Loucy (cell line): ENCODE results near the gene ARHGEF16.

ENCODE experiments used
- H2AFZ ChIP-seq: fragments of 200-600 bp; sonication (generic); 2 replicates; pipeline ENCODE4 v1.6.0; 2016; ENCODE audit warnings: antibody characterized with exemption, mild to moderate bottlenecking, low read length, moderate library complexity
- H3F3A ChIP-seq: fragments of 200-600 bp; 2 replicates; pipeline ENCODE4 v1.6.0; 2016; ENCODE audit warnings: antibody characterized with exemption, low read depth, mild to moderate bottlenecking
- H3K27me3 ChIP-seq: fragments of 200-600 bp; sonication (generic); 2 replicates; pipeline ENCODE4 v1.6.1; 2014; ENCODE audit warnings: low read length, mild to moderate bottlenecking; ENCODE audit not compliant: insufficient read depth, poor library complexity, severe bottlenecking
- H3K36me3 ChIP-seq: fragments of 200-600 bp; sonication (generic); 2 replicates; pipeline ENCODE4 v1.6.1; 2016; ENCODE audit warnings: low read length; ENCODE audit not compliant: insufficient read depth
- H3K4me1 ChIP-seq: fragments of 200-600 bp; sonication (generic); 2 replicates; pipeline ENCODE4 v1.5.1; 2014; ENCODE audit warnings: low read length, mild to moderate bottlenecking; ENCODE audit not compliant: insufficient read depth, poor library complexity, severe bottlenecking
- H3K4me2 ChIP-seq: fragments of 200-600 bp; sonication (generic); 2 replicates; pipeline ENCODE4 v1.6.0; 2014; ENCODE audit warnings: antibody characterized with exemption, low read length, low read depth, mild to moderate bottlenecking; ENCODE audit not compliant: poor library complexity, severe bottlenecking
- H3K4me3 ChIP-seq: fragments of 200-600 bp; sonication (generic); 2 replicates; pipeline ENCODE4 v1.5.1; 2014; ENCODE audit warnings: low read length, mild to moderate bottlenecking, mixed read lengths; ENCODE audit not compliant: poor library complexity, severe bottlenecking
- H3K79me2 ChIP-seq: fragments of 200-600 bp; sonication (generic); 2 replicates; pipeline ENCODE4 v1.6.1; 2014; ENCODE audit warnings: low read length; ENCODE audit not compliant: insufficient read depth
- H3K9ac ChIP-seq: fragments of 200-600 bp; sonication (generic); 2 replicates; pipeline ENCODE4 v1.6.0; 2014; ENCODE audit warnings: mild to moderate bottlenecking, low read depth, low read length, moderate library complexity; ENCODE audit not compliant: poor library complexity, severe bottlenecking
- H3K9me2 ChIP-seq: fragments of 200-600 bp; sonication (generic); replicated peaks from 2 replicates; pipeline ENCODE4 v1.6.1; 2016; ENCODE audit warnings: low read depth, low read length, mixed read lengths
- H3K9me3 ChIP-seq: fragments of 200-600 bp; sonication (generic); 2 replicates; pipeline ENCODE4 v1.6.1; 2014; ENCODE audit warnings: mild to moderate bottlenecking, antibody characterized with exemption, low read length, low read depth; ENCODE audit not compliant: insufficient read depth
- H4K20me1 ChIP-seq: fragments of 200-600 bp; sonication (generic); 2 replicates; pipeline ENCODE4 v1.6.0; 2014; ENCODE audit warnings: antibody characterized with exemption, low read length, mild to moderate bottlenecking; ENCODE audit not compliant: insufficient read depth, poor library complexity, severe bottlenecking
- EZH2phosphoT487 ChIP-seq: fragments of 200-600 bp; IDR thresholded peaks from 2 replicates; pipeline ENCODE4 v1.6.1; 2018; ENCODE audit warnings: antibody characterized with exemption, mild to moderate bottlenecking, moderate library complexity, borderline replicate concordance
- TF ChIP-seq, protein P1 (sequence below): fragments of 200-600 bp; sonication (generic); conservative IDR thresholded peaks from 2 replicates; pipeline ENCODE4 v1.5.1; 2014; ENCODE audit warnings: mild to moderate bottlenecking, antibody characterized with exemption, low read length

Gene ARHGEF16

DNA sequence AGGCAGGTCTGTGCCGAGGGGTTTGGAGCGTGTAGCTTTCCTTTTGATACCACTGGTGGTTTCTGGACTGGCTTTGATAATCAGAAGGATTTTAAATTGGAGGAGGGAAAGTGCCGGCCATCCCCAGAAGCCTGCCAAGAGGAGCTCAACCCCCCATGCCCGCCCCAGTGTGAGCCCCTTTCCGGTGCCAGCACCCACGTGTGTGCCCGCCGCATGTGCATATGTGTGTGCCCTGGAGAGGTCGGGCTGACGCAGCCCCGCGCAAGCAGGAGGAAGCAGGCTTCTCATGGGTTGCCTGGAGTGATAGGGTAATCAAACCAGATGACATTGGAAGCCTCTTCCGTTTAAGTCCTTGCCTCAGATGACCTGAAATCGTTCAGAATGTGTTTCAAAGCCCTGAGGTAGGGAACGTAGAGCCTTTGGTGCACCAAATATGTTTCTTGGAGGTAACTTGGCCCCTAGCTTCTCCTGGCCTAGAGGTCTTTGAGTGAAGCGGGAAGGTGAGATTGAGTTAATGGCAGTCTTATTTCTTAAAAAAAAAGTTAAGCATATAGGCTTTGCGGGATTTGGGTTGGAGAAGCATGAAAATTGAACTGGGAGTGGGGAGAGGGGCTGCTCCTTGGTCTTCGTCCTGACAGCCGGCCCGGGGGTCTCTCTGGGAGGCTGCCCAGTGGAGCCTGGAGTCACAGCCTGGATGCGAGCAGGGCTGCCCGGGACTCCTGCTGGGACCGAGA is 34.1 kb upstream of the ARHGEF16 start:
- no peak overlapping the region for H3K4me2 ChIP-seq
- TF ChIP-seq EZH2phosphoT487: no peak
- TF ChIP-seq, protein P1, sequence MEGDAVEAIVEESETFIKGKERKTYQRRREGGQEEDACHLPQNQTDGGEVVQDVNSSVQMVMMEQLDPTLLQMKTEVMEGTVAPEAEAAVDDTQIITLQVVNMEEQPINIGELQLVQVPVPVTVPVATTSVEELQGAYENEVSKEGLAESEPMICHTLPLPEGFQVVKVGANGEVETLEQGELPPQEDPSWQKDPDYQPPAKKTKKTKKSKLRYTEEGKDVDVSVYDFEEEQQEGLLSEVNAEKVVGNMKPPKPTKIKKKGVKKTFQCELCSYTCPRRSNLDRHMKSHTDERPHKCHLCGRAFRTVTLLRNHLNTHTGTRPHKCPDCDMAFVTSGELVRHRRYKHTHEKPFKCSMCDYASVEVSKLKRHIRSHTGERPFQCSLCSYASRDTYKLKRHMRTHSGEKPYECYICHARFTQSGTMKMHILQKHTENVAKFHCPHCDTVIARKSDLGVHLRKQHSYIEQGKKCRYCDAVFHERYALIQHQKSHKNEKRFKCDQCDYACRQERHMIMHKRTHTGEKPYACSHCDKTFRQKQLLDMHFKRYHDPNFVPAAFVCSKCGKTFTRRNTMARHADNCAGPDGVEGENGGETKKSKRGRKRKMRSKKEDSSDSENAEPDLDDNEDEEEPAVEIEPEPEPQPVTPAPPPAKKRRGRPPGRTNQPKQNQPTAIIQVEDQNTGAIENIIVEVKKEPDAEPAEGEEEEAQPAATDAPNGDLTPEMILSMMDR: no peak
- H3K9ac ChIP-seq: no peak overlapping the region
- H3F3A ChIP-seq: no peaks in the 10 kb centered on the region
- no peak overlapping the region for H2AFZ ChIP-seq
- H3K4me1 ChIP-seq: no peaks in the 10 kb centered on the region
- peaks cover 4% of the 10 kb centered on the region; the same call in 1 of the 2 replicates for H3K9me3 ChIP-seq
- no peaks in the 10 kb centered on the region for H4K20me1 ChIP-seq
- H3K4me3 ChIP-seq: no peak overlapping the region
- H3K79me2 ChIP-seq: no peaks in the 10 kb centered on the region
- H3K27me3 ChIP-seq: no peaks in the 10 kb centered on the region
- no peaks in the 10 kb centered on the region for H3K9me2 ChIP-seq
- no peaks in the 10 kb centered on the region for H3K36me3 ChIP-seq

- no peak overlapping the region for H2AFZ ChIP-seq
- H3K9me2 ChIP-seq: no peaks in the 10 kb centered on the region
- no peaks in the 10 kb centered on the region for H3K9me3 ChIP-seq
- no peak overlapping the region for H3K4me2 ChIP-seq
- H3K79me2 ChIP-seq: no peaks in the 10 kb centered on the region
- no peaks in the 10 kb centered on the region for H3F3A ChIP-seq
- H3K27me3 ChIP-seq: no peaks in the 10 kb centered on the region
- H3K4me3 ChIP-seq: no peak overlapping the region
- H3K9ac ChIP-seq: no peak overlapping the region
- H3K36me3 ChIP-seq: peaks cover 10% of the 10 kb centered on the region; the same call in 1 of the 2 replicates
- no peaks in the 10 kb centered on the region for H3K4me1 ChIP-seq
- TF ChIP-seq EZH2phosphoT487: no peak
- TF ChIP-seq, protein P1: no peak
- H4K20me1 ChIP-seq: no peaks in the 10 kb centered on the region
Measured at GRCh38 chr1:3422638-3423037, 31.8 kb upstream of the ARHGEF16 start.

- TF ChIP-seq EZH2phosphoT487: no peak
- TF ChIP-seq, protein P1: no peak
- H3K4me2 ChIP-seq: no peak overlapping the region
- no peaks in the 10 kb centered on the region for H4K20me1 ChIP-seq
- no peaks in the 10 kb centered on the region for H3F3A ChIP-seq
- H2AFZ ChIP-seq: no peak overlapping the region
- peaks cover 10% of the 10 kb centered on the region; the same call in 1 of the 2 replicates for H3K36me3 ChIP-seq
- H3K79me2 ChIP-seq: no peaks in the 10 kb centered on the region
- H3K4me1 ChIP-seq: no peaks in the 10 kb centered on the region
- H3K9ac ChIP-seq: no peak overlapping the region
- no peak overlapping the region for H3K4me3 ChIP-seq
- no peaks in the 10 kb centered on the region for H3K9me2 ChIP-seq
- no peaks in the 10 kb centered on the region for H3K27me3 ChIP-seq
- H3K9me3 ChIP-seq: no peaks in the 10 kb centered on the region
Measured at GRCh38 chr1:3423245-3423829, 31.1 kb upstream of the ARHGEF16 start.
